Naive B cell (primary cell): Measurements from ENCODE around the gene TUBB1. TPM values are rescaled to one million over a fixed set of nuclear protein-coding genes. Genes with fewer than 3 reads are reported as not detected.
A peak's percentile ranks its signal among the peaks of the same experiment; 100 is the strongest.
"Not testable (repeated sequence)": the region's sequence is repeated elsewhere in the genome, so short reads cannot be mapped to it uniquely, and the experiment has no call there.

Source experiments
- ATAC-seq, 2 donors: fragments of 150-1000 bp; cut with Tn5 transposase; 2 replicates each; pipeline ENCODE4 v1.10.0; 2021; ENCODE audit warnings: low read depth in 2 of 2, mild to moderate bottlenecking in 2 of 2, moderate library complexity in 2 of 2
- DNase-seq: peaks from one replicate; pipeline ENCODE4 v3.0.0; 2022
- H3K27ac Mint-ChIP-seq, 6 donors: one replicate each; pipeline ENCODE4 v1.8.0; 2020 to 2022; ENCODE audit warnings: mild to moderate bottlenecking in 6 of 6, mixed read lengths in 6 of 6, moderate library complexity in 5 of 6, inconsistent platforms in 2 of 6
- H3K27me3 Mint-ChIP-seq, 3 donors: one replicate each; pipeline ENCODE4 v1.8.0; 2021 to 2022; ENCODE audit warnings: mixed read lengths in 3 of 3, mild to moderate bottlenecking in 1 of 3
- H3K36me3 Mint-ChIP-seq, 2 donors: one replicate each; pipeline ENCODE4 v1.8.0; 2020 to 2022; ENCODE audit warnings: mixed read lengths in 2 of 2, inconsistent platforms in 1 of 2, mild to moderate bottlenecking in 1 of 2
- H3K4me1 Mint-ChIP-seq, 3 donors: one replicate each; pipeline ENCODE4 v1.8.0; 2020 to 2022; ENCODE audit warnings: mixed read lengths in 3 of 3, inconsistent platforms in 1 of 3, mild to moderate bottlenecking in 1 of 3, moderate library complexity in 1 of 3
- H3K4me3 Mint-ChIP-seq, 8 donors: one replicate each; pipeline ENCODE4 v1.8.0; 2020 to 2022; ENCODE audit warnings: mild to moderate bottlenecking in 8 of 8, mixed read lengths in 8 of 8, moderate library complexity in 8 of 8, inconsistent platforms in 2 of 8
- H3K9me3 Mint-ChIP-seq, 7 donors: one replicate each; pipeline ENCODE4 v1.8.0; 2020 to 2022; ENCODE audit warnings: mixed read lengths in 7 of 7, mild to moderate bottlenecking in 5 of 7, inconsistent platforms in 2 of 7, moderate library complexity in 1 of 7
- polyA plus RNA-seq, 6 donors: library from polyadenylated mRNA; unstranded; fragments of 300-500 nt; fragmentation: Illumina TruSeq; gene quantifications; one replicate each; pipeline ENCODE4 v1.2.3, GENCODE V29; 2021; ENCODE audit warnings: low read depth in 6 of 6

The TUBB1 gene
- polyA plus RNA-seq, 6 donors from 2014 or later, result 2.5 to 16.4 (median 11.0) TPM

- H3K27me3 Mint-ChIP-seq, H3K36me3 Mint-ChIP-seq, H3K4me3 Mint-ChIP-seq, DNase-seq, ATAC-seq, H3K9me3 Mint-ChIP-seq: not testable (repeated sequence)
- Mint-ChIP-seq H3K27ac (peak overlapping the region in 1 of 6 donors; percentile 86), H3K4me1 (peaks cover 46 to 66% (median 62%) of the 10 kb centered on the region in 3 donors)
These were observed 7.4 kb upstream of the TUBB1 start for GRCh38 chr20:59011874-59012157.

GRCh38 chr20:59013031-59013951, 5.9 kb upstream of the TUBB1 start:
- Mint-ChIP-seq H3K27ac (peak overlapping the region in 4 of 6 donors; percentile 16 to 92 (median 26)), H3K4me1 (peaks cover 56 to 69% (median 66%) of the 10 kb centered on the region in 3 donors), H3K4me3 (peak overlapping the region in 1 of 8 donors; percentile 22), H3K27me3 (no peaks in the 10 kb centered on the region), H3K9me3 (no peaks in the 10 kb centered on the region), H3K36me3 (peaks cover 0 to 5% of the 10 kb centered on the region in 2 donors)
- DNase-seq, result no peak
- no peak for ATAC-seq

GRCh38 chr20:59013959-59014608, 5.1 kb upstream of the TUBB1 start:
- Mint-ChIP-seq H3K4me1 (peaks cover 52 to 62% (median 62%) of the 10 kb centered on the region in 3 donors), H3K36me3 (peaks cover 0 to 5% of the 10 kb centered on the region in 2 donors), H3K9me3 (no peaks in the 10 kb centered on the region), H3K4me3 (peak overlapping the region in 5 of 8 donors; percentile 3 to 62 (median 37)), H3K27me3 (no peaks in the 10 kb centered on the region), H3K27ac (peak overlapping the region in 4 of 6 donors; percentile 16 to 76 (median 62))
- DNase-seq (no peak), ATAC-seq (no peak)

- H3K9me3 Mint-ChIP-seq, result no peaks in the 10 kb centered on the region
- H3K4me3 Mint-ChIP-seq, result peak overlapping the region in 1 of 8 donors; percentile 41
- no peak for ATAC-seq
- H3K36me3 Mint-ChIP-seq, result peaks cover 0 to 5% of the 10 kb centered on the region in 2 donors
- peak overlapping the region in 4 of 6 donors; percentile 16 to 76 (median 70) for H3K27ac Mint-ChIP-seq
- no peaks in the 10 kb centered on the region for H3K27me3 Mint-ChIP-seq
- DNase-seq, result no peak
- peaks cover 49 to 57% (median 54%) of the 10 kb centered on the region in 3 donors for H3K4me1 Mint-ChIP-seq
These were observed 4.4 kb upstream of the TUBB1 start for GRCh38 chr20:59014680-59015389.

- H3K27ac Mint-ChIP-seq, result no peak overlapping the region
- no peak for ATAC-seq
- H3K9me3 Mint-ChIP-seq, result no peaks in the 10 kb centered on the region
- H3K36me3 Mint-ChIP-seq, result peaks cover 0 to 5% of the 10 kb centered on the region in 2 donors
- H3K4me3 Mint-ChIP-seq, result peak overlapping the region in 1 of 8 donors; percentile 74
- peaks cover 48 to 52% (median 49%) of the 10 kb centered on the region in 3 donors for H3K4me1 Mint-ChIP-seq
- H3K27me3 Mint-ChIP-seq, result no peaks in the 10 kb centered on the region
- DNase-seq, result no peak
These were observed 3.8 kb upstream of the TUBB1 start for GRCh38 chr20:59015411-59015810.

GRCh38 chr20:59015812-59016711, 3.2 kb upstream of the TUBB1 start:
- Mint-ChIP-seq H3K27ac (peak overlapping the region; percentile 10 to 95 (median 86)), H3K27me3 (no peaks in the 10 kb centered on the region), H3K4me3 (peak overlapping the region; percentile 60 to 87 (median 76)), H3K36me3 (peaks cover 0 to 5% of the 10 kb centered on the region in 2 donors), H3K9me3 (no peaks in the 10 kb centered on the region), H3K4me1 (peaks cover 43 to 51% (median 48%) of the 10 kb centered on the region in 3 donors)
- DNase-seq (no peak), ATAC-seq (peak; percentile 48 to 50)

- DNase-seq (peak; percentile 47), ATAC-seq (peak; percentile 90 to 93)
These were observed 2.3 kb upstream of the TUBB1 start for GRCh38 chr20:59016795-59017492.

GRCh38 chr20:59017493-59018231, 1.6 kb upstream of the TUBB1 start:
- H3K27ac Mint-ChIP-seq, result peak overlapping the region in 4 of 6 donors; percentile 80 to 90 (median 86)
- H3K4me1 Mint-ChIP-seq, result peaks cover 35 to 48% (median 40%) of the 10 kb centered on the region in 3 donors
- H3K4me3 Mint-ChIP-seq, result peak overlapping the region in 6 of 8 donors; percentile 26 to 80 (median 72)
- DNase-seq, result no peak
- no peaks in the 10 kb centered on the region for H3K9me3 Mint-ChIP-seq
- no peak for ATAC-seq
- no peaks in the 10 kb centered on the region for H3K27me3 Mint-ChIP-seq
- H3K36me3 Mint-ChIP-seq, result peaks cover 0 to 9% of the 10 kb centered on the region in 2 donors

More at GRCh38 chr20:59016795-59017492, 2.3 kb upstream of the TUBB1 start:
- peak overlapping the region; percentile 60 to 87 (median 76) for H3K4me3 Mint-ChIP-seq
- peak overlapping the region; percentile 51 to 90 (median 82) for H3K27ac Mint-ChIP-seq
- H3K27me3 Mint-ChIP-seq, result no peaks in the 10 kb centered on the region
- H3K4me1 Mint-ChIP-seq, result peaks cover 37 to 45% (median 43%) of the 10 kb centered on the region in 3 donors
- no peaks in the 10 kb centered on the region for H3K9me3 Mint-ChIP-seq
- H3K36me3 Mint-ChIP-seq, result peaks cover 0 to 5% of the 10 kb centered on the region in 2 donors

- Mint-ChIP-seq H3K36me3 (peaks cover 0 to 7% of the 10 kb centered on the region in 2 donors), H3K27me3 (no peaks in the 10 kb centered on the region), H3K4me1 (peaks cover 30 to 42% (median 37%) of the 10 kb centered on the region in 3 donors), H3K27ac (peak overlapping the region in 4 of 6 donors; percentile 24 to 74 (median 56)), H3K9me3 (no peaks in the 10 kb centered on the region), H3K4me3 (no peak overlapping the region)
- ATAC-seq, result no peak
- no peak for DNase-seq
These were observed 412 bp upstream of the TUBB1 start for GRCh38 chr20:59018817-59019216.

GRCh38 chr20:59020938-59021551, 1.8 kb downstream of the TUBB1 start:
- Mint-ChIP-seq H3K27me3 (no peaks in the 10 kb centered on the region), H3K36me3 (peaks cover 0 to 7% of the 10 kb centered on the region in 2 donors), H3K4me1 (peaks cover 27 to 35% (median 32%) of the 10 kb centered on the region in 3 donors), H3K9me3 (no peaks in the 10 kb centered on the region), H3K27ac (peak overlapping the region in 2 of 6 donors; percentile 14 to 30), H3K4me3 (no peak overlapping the region)
- DNase-seq, result no peak
- no peak for ATAC-seq

GRCh38 chr20:59022754-59023153, 3.5 kb downstream of the TUBB1 start:
- H3K27ac Mint-ChIP-seq, result peak overlapping the region in 3 of 6 donors; percentile 26 to 53 (median 30)
- ATAC-seq (no peak), DNase-seq (no peak)
- H3K9me3 Mint-ChIP-seq, result no peaks in the 10 kb centered on the region
- no peaks in the 10 kb centered on the region for H3K27me3 Mint-ChIP-seq
- H3K4me1 Mint-ChIP-seq, result peaks cover 22 to 31% (median 23%) of the 10 kb centered on the region in 3 donors
- H3K36me3 Mint-ChIP-seq, result peaks cover 0 to 17% of the 10 kb centered on the region in 2 donors
- H3K4me3 Mint-ChIP-seq, result peak overlapping the region in 1 of 8 donors; percentile 10
